Measurements from ENCODE around the gene FABP3. TPM values are rescaled to one million over a fixed set of nuclear protein-coding genes. Genes with fewer than 3 reads are reported as not detected.

The FABP3 gene
- total and polyA plus RNA-seq, 2 experiments from 2014 or later, result 19.3 to 50.2 TPM

Other genes with a start within 250 kb of the FABP3 start
- gene NKAIN1, start 133.2 kb downstream of the FABP3 start, total RNA-seq (2014; rRNA removed; shearing (Covaris generic)), result 38.4 and 56.7 TPM in 2 replicates
- 14.7 and 18.1 TPM in 2 replicates for gene NKAIN1, start 133.2 kb downstream of the FABP3 start, polyA plus RNA-seq (2016; fragmentation: Nextera tagmentation; extraction: Ambion mirVana)
- 117 and 135 TPM in 2 replicates for gene SNRNP40, start 76.3 kb downstream of the FABP3 start, total RNA-seq (2014; rRNA removed; shearing (Covaris generic))
- gene SNRNP40, start 76.3 kb downstream of the FABP3 start, polyA plus RNA-seq (2016; fragmentation: Nextera tagmentation; extraction: Ambion mirVana), result 84.3 and 90.0 TPM in 2 replicates
- gene ZCCHC17, start 76.0 kb downstream of the FABP3 start, total RNA-seq (2014; rRNA removed; shearing (Covaris generic)), result 40.1 and 43.7 TPM in 2 replicates
- gene ZCCHC17, start 76.0 kb downstream of the FABP3 start, polyA plus RNA-seq (2016; fragmentation: Nextera tagmentation; extraction: Ambion mirVana), result 125 and 134 TPM in 2 replicates
- gene SERINC2, start 40.1 kb upstream of the FABP3 start, total RNA-seq (2014; rRNA removed; shearing (Covaris generic)), result 18.8 and 20.5 TPM in 2 replicates
- 22.5 and 23.3 TPM in 2 replicates for gene SERINC2, start 40.1 kb upstream of the FABP3 start, polyA plus RNA-seq (2016; fragmentation: Nextera tagmentation; extraction: Ambion mirVana)
- gene TINAGL1, start 203.4 kb upstream of the FABP3 start, total RNA-seq (2014; rRNA removed; shearing (Covaris generic)), result 15.8 and 20.4 TPM in 2 replicates
- 6.2 and 6.8 TPM in 2 replicates for gene TINAGL1, start 203.4 kb upstream of the FABP3 start, polyA plus RNA-seq (2016; fragmentation: Nextera tagmentation; extraction: Ambion mirVana)
- 1.0 TPM in 1 of 2 replicates, not detected in the other for gene HCRTR1, start 244.6 kb upstream of the FABP3 start, total RNA-seq (2014; rRNA removed; shearing (Covaris generic))
- 0.15 TPM in 1 of 2 replicates, not detected in the other for gene HCRTR1, start 244.6 kb upstream of the FABP3 start, polyA plus RNA-seq (2016; fragmentation: Nextera tagmentation; extraction: Ambion mirVana)